CD4-positive, alpha-beta T cell (primary cell): ENCODE measurements around the gene PACSIN1. TPM values are rescaled to one million over a fixed set of nuclear protein-coding genes. Genes with fewer than 3 reads are reported as not detected.

Experiments
- ATAC-seq: fragments of 200-7000 bp; cut with Tn5 transposase; one replicate; pipeline ENCODE4 v1.10.0; 2022; ENCODE audit warnings: mild to moderate bottlenecking; ENCODE audit not compliant: poor library complexity
- CTCF ChIA-PET: fragments of 350-600 bp; sonication (Branson Sonifier 250); formaldehyde crosslinking; loops from one replicate; lab custom pipeline; 2021; ENCODE audit warnings: antibody characterized with exemption, inconsistent platforms; lab: Charles Lee
- POLR2A ChIA-PET: fragments of 350-600 bp; sonication (Branson Sonifier 250); formaldehyde crosslinking; loops from one replicate; lab custom pipeline; 2021; ENCODE audit warnings: antibody characterized with exemption, inconsistent platforms; lab: Charles Lee
- DNase-seq, 14 experiments: peaks; one replicate each; pipeline ENCODE4 v3.0.0-alpha.2; 2013 to 2020; ENCODE audit warnings: mixed read lengths in 2 of 14
- H3K27ac ChIP-seq, 2 donors: one replicate each; pipeline versions ENCODE4 v1.5.1 to v1.7.0; 2013; ENCODE audit warnings: low read length in 2 of 2, low read depth in 1 of 2, mild to moderate bottlenecking in 1 of 2
- H3K27me3 ChIP-seq, 2 experiments: 1 replicate in 1 of 2; 2 replicates in 1 of 2; pipeline versions ENCODE4 v1.6.1 to v1.7.0; 2013; ENCODE audit warnings: low read length in 2 of 2, control low read depth in 1 of 2, mild to moderate bottlenecking in 1 of 2, moderate library complexity in 1 of 2; ENCODE audit not compliant: insufficient read depth in 2 of 2, control insufficient read depth in 1 of 2
- H3K36me3 ChIP-seq: one replicate; pipeline ENCODE4 v1.6.1; 2013; ENCODE audit warnings: low read length, control low read depth; ENCODE audit not compliant: insufficient read depth
- H3K4me1 ChIP-seq: one replicate; pipeline ENCODE4 v1.6.1; 2013; ENCODE audit warnings: low read length, control low read depth; ENCODE audit not compliant: insufficient read depth
- H3K4me3 ChIP-seq: one replicate; pipeline ENCODE4 v1.5.1; 2013; ENCODE audit warnings: mild to moderate bottlenecking, low read length, moderate library complexity
- H3K9me3 ChIP-seq, 2 experiments: 1 replicate in 1 of 2; 2 replicates in 1 of 2; pipeline versions ENCODE4 v1.6.1 to v1.7.0; 2013; ENCODE audit warnings: low read length in 2 of 2, mild to moderate bottlenecking in 2 of 2, control low read depth in 1 of 2, moderate library complexity in 1 of 2; ENCODE audit not compliant: control insufficient read depth in 1 of 2, insufficient read depth in 1 of 2
- H3K27ac Mint-ChIP-seq: one replicate; pipeline ENCODE4 v1.8.0; 2020; ENCODE audit warnings: mixed read lengths
- H3K27me3 Mint-ChIP-seq: one replicate; pipeline ENCODE4 v1.8.0; 2021; ENCODE audit warnings: mixed read lengths
- H3K36me3 Mint-ChIP-seq: one replicate; pipeline ENCODE4 v1.8.0; 2021; ENCODE audit warnings: low read depth, mixed read lengths
- H3K4me1 Mint-ChIP-seq: one replicate; pipeline ENCODE4 v1.8.0; 2021; ENCODE audit warnings: low read depth, mixed read lengths
- H3K4me3 Mint-ChIP-seq: one replicate; pipeline ENCODE4 v1.8.0; 2020; ENCODE audit warnings: mild to moderate bottlenecking, mixed read lengths
- H3K9me3 Mint-ChIP-seq: one replicate; pipeline ENCODE4 v1.8.0; 2020; ENCODE audit warnings: mixed read lengths
- intact Hi-C, 2 experiments: fragments of 100-400 bp; cut with DNase I in 1 of 2; cut with micrococcal nuclease in 1 of 2; formaldehyde crosslinking; loops; one replicate each; pipeline versions ENCODE4 v1.15.1 to v1.9.0; 2023 to 2025; cut with DNase I, micrococcal nuclease
- total RNA-seq, 174 experiments: library from RNA in 2 of 174; stranded (reverse) in 2 of 174; gene quantifications; one replicate each; pipeline ENCODE4 v1.2.3 and lab custom pipeline; 2021 to 2026
- TF ChIP-seq, protein P1 (sequence below): fragments of 200-600 bp; IDR thresholded peaks from one replicate; pipeline ENCODE4 v1.8.0; 2022; ENCODE audit warnings: antibody characterized with exemption, mild to moderate bottlenecking

PACSIN1 gene
- total RNA-seq, 2 experiments from 2014 or later, result 1.3 to 1.4 TPM

DNA sequence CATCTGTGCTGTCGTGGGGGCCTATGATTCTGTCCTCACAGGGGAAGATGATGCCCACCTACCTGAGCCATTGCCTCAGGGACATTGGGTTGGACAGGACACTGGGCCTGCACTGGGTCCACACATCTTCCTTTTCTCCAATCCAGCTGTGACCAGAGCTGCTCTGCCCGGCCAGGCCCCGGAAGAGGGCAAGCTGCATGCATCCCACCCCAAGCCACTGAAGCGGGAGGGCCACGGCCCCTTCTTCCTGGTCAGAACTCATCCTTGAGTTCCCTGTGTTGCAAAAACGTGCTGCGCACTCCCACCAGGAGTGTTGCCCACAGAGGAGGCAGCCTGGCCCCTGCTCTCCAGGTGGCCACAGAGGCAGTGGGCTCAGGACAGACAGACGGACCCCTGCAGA, 52.1 kb downstream of the PACSIN1 start:
- no peaks in the 10 kb centered on the region for H3K9me3 ChIP-seq
- TF ChIP-seq, protein P1, sequence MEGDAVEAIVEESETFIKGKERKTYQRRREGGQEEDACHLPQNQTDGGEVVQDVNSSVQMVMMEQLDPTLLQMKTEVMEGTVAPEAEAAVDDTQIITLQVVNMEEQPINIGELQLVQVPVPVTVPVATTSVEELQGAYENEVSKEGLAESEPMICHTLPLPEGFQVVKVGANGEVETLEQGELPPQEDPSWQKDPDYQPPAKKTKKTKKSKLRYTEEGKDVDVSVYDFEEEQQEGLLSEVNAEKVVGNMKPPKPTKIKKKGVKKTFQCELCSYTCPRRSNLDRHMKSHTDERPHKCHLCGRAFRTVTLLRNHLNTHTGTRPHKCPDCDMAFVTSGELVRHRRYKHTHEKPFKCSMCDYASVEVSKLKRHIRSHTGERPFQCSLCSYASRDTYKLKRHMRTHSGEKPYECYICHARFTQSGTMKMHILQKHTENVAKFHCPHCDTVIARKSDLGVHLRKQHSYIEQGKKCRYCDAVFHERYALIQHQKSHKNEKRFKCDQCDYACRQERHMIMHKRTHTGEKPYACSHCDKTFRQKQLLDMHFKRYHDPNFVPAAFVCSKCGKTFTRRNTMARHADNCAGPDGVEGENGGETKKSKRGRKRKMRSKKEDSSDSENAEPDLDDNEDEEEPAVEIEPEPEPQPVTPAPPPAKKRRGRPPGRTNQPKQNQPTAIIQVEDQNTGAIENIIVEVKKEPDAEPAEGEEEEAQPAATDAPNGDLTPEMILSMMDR, result no peak
- no peaks in the 10 kb centered on the region for H3K4me1 ChIP-seq
- no peaks in the 10 kb centered on the region for H3K36me3 Mint-ChIP-seq
- no peak overlapping the region for H3K27ac ChIP-seq
- no peaks in the 10 kb centered on the region for H3K4me1 Mint-ChIP-seq
- ChIA-PET POLR2A (no interaction called here), CTCF (no interaction called here)
- no peaks in the 10 kb centered on the region for H3K36me3 ChIP-seq
- intact Hi-C loops, result no loop called here
- ATAC-seq, result no peak
- no peak overlapping the region for H3K4me3 ChIP-seq
- no peak overlapping the region for H3K27ac Mint-ChIP-seq
- H3K27me3 ChIP-seq, result peaks cover 0 to 2% of the 10 kb centered on the region in 2 experiments
- DNase-seq, result no peak
- H3K9me3 Mint-ChIP-seq, result no peaks in the 10 kb centered on the region
- peaks cover 6% of the 10 kb centered on the region for H3K27me3 Mint-ChIP-seq
- no peak overlapping the region for H3K4me3 Mint-ChIP-seq

GRCh38 chr6:34518669-34519365, 52.9 kb downstream of the PACSIN1 start:
- peaks cover 0 to 2% of the 10 kb centered on the region in 2 experiments for H3K27me3 ChIP-seq
- peaks cover 3% of the 10 kb centered on the region for H3K27me3 Mint-ChIP-seq
- H3K4me3 Mint-ChIP-seq, result no peak overlapping the region
- TF ChIP-seq, protein P1, result no peak
- no peak overlapping the region for H3K27ac ChIP-seq
- ChIA-PET POLR2A (no interaction called here), CTCF (no interaction called here)
- no peaks in the 10 kb centered on the region for H3K36me3 ChIP-seq
- no peaks in the 10 kb centered on the region for H3K9me3 Mint-ChIP-seq
- H3K4me1 ChIP-seq, result no peaks in the 10 kb centered on the region
- no peaks in the 10 kb centered on the region for H3K36me3 Mint-ChIP-seq
- H3K4me3 ChIP-seq, result no peak overlapping the region
- intact Hi-C loops, result no loop called here
- no peaks in the 10 kb centered on the region for H3K4me1 Mint-ChIP-seq
- ATAC-seq (no peak), DNase-seq (no peak)
- H3K27ac Mint-ChIP-seq, result no peak overlapping the region
- no peaks in the 10 kb centered on the region for H3K9me3 ChIP-seq

DNA sequence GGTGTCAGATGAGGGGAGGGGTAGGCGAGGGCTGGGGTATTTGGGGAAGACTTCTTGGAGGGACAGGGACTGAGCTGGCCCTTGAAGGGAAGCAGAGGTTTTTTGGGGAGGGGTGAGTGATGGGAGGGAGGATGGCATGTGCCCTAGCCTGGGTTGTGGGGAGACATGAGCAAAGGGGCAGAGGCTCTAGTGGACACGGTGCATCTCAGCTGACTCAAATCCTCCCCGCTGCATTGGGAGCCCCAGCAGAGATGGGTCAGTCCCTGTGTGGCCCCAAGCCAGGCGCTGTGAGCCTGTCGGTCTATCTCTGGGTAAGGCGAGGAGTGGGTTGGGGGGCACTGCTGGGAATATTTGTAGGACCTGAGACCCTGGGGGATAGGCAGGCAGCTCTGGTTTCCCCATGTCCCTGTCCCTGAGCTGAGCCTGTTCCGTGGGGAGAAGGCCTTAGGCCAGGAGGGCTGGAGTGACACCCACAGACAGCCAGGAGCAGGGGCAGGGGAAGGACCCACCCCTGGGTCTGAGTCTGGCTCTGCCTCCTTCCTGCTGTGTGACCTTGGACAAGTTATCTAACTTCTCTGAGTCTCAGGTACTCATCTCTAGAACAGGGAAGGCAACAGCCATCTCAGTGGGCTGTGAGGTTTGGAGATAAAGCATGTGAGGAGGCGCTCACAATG, 54.2 kb downstream of the PACSIN1 start:
- CTCF ChIA-PET, result no interaction called here

More for the DNA sequence above, 54.2 kb downstream of the PACSIN1 start:
- no peaks in the 10 kb centered on the region for H3K9me3 Mint-ChIP-seq
- ATAC-seq, result no peak
- no peaks in the 10 kb centered on the region for H3K36me3 Mint-ChIP-seq
- no peaks in the 10 kb centered on the region for H3K27me3 Mint-ChIP-seq
- Histone ChIP-seq H3K4me3 (no peak overlapping the region), H3K36me3 (no peaks in the 10 kb centered on the region), H3K27ac (no peak overlapping the region), H3K9me3 (no peaks in the 10 kb centered on the region), H3K4me1 (no peaks in the 10 kb centered on the region), H3K27me3 (peaks cover 0 to 2% of the 10 kb centered on the region in 2 experiments)
- no peak overlapping the region for H3K27ac Mint-ChIP-seq
- TF ChIP-seq, protein P1, result no peak
- no peaks in the 10 kb centered on the region for H3K4me1 Mint-ChIP-seq
- intact Hi-C loops, result loop anchor here in 1 of 2 experiments (10.0 kb wide), 3 partner anchors 175 to 735 kb away; partner anchors contain the start of genes BLTP3A, ILRUN and LEMD2
- H3K4me3 Mint-ChIP-seq, result no peak overlapping the region
- POLR2A ChIA-PET, result no interaction called here
- DNase-seq, result no peak
